ENCODE measurements around the gene PGAP2.
A peak's percentile ranks its signal among the peaks of the same experiment; 100 is the strongest.

PGAP2 gene

GRCh38 chr11:3832816-3833215, 24.5 kb downstream of the PGAP2 start:
- no peak for DNase-seq (ENCODE audit: low read depth)

- DNase-seq (ENCODE audit: low read depth): no peak
These were observed 25.1 kb downstream of the PGAP2 start for GRCh38 chr11:3833449-3833848.

- no peak for DNase-seq (ENCODE audit: low read depth)
These were observed 25.9 kb downstream of the PGAP2 start for GRCh38 chr11:3834349-3834663.

- no peak for DNase-seq (ENCODE audit: low read depth)
These were observed 26.5 kb downstream of the PGAP2 start for GRCh38 chr11:3834664-3835461.

- DNase-seq (ENCODE audit: low read depth): no peak
These were observed 27.4 kb downstream of the PGAP2 start for GRCh38 chr11:3835751-3836150.

DNA sequence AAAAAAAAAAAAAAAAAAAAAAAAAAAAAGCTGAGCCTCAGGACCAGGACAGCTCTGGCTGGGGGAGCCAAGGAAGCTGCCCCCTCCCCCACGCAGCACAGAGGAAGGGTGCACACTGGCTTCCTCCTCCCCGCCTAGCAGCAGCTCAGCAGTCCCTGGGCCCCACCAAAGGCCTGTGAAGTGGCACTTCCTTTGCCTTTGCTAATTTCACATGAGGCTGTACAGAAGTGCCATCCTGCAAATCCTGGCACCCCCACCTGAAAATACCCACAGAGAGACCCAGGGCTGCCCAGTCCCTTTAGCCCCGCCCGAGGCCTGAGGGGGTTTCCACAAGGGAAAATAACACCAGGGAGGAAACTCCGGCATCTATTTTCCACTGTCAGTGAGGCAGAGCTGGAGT, 28.5 kb downstream of the PGAP2 start:
- no peak for DNase-seq (ENCODE audit: low read depth)

DNA sequence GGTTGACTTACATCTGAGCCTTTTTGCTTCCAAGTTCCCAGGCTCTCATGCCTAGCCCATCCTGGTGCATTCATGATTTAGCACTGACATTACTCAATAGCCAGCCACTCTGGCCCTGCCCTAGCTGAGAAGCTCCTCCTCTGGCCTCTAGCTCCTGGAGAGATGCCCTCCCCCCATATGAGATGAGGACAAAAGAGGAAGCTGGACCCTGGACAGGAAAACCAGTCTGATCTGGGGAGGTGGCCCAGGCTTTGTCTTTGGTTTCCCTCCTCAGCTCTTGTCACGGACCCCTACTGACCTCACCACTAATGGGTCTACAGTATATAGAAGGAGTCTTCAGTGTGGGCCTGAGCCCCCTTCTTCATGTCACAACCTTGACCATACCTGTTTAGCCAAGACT, 29.4 kb downstream of the PGAP2 start:
- DNase-seq (ENCODE audit: low read depth): no peak

DNA sequence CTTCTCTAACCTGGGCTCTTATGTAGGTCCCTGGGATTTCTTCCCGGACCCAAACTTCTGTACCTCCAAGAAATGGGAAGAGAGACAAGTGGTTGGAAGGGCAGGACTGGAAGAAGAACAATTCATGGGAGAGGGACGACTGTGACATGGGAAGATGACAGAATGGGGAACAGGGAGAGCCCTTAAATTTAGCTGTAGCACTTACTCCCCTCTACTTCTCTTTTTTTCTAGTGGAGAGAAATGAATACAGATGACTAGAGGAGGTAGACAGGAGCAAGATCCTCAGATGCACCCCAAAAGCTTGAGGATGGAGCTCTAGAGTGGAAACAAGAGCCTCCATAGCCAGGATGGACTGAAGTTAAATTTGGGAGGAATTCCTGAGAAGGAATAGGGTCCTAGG, 30.1 kb downstream of the PGAP2 start:
- no peak for DNase-seq (ENCODE audit: low read depth)

DNA sequence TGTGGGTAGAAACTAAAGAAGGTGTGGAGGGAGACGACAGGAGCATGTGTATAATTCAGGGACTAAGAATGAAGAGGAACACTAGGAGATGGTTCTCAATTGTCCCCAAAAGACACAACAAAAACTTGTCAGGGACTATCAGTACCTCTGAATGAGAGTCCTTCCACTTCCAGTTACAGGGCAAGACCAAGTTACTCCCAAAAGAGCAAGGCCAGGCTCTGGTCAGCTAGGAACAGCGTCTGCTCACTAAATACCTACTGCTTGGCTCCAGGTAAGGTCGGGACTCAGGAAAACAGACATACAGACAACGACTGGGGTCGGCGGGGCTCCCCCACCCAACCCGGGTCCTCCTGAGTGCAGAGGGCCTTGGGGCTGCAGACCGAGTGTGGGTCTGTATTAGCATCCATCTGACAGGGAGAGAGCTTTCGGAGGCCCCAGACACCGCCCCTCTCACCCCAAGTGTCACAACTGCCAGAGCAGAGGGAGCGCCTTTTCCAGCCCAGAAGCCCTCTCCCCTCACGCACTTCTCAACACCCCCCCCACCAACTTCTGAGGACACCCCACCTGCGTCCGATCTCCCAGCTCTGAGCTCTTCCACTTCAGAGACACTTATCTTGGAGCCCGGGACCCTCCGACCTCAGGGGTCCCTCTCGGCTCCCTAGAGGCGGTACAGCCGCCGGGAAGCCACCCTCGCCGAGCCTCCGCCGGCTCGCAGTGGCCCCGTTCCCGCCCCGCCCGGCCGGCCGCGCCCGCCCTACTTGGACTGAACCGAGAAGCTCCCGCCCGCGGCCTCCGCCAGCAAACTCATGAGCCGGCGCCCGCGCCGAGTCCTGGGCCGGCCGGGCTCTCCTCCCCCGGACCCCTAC, 31.9 kb downstream of the PGAP2 start:
- no peak for DNase-seq (ENCODE audit: low read depth)

DNA sequence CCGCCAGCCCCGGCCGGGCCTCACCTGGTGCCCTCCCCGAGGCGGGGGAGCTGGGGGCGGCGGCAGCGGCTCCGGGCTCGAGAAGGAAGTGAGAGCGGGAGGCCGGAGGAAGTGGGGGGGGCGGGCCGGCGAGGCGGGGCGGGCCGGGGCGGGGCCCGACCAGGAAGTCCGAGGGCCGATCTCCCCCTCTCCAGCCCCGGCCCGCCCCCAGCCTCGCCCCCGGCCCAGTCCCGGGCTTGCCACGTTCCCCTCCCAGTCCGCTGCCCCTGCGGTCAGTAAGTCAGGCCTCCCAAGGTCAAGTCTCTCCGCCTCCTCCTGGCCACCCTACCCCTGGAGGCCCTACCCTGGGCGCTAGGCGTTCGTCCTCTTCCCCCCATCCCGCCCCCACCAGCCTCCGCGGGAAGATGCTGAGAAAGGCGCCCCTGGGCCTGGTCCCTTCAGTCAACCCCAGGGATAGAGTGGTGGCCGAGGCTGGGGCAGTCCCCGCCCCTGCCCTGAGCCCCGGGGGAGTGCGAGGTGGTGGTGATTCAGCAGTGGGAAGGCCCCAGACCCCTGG, 32.6 kb downstream of the PGAP2 start, which contains the start of gene RHOG:
TSS of gene RHOG (minus strand) at position 90 of the 556 bp plus-strand sequence. CDS start 12,821 bp downstream, outside the sequence.
- DNase-seq (ENCODE audit: low read depth): peak; percentile 82

DNA sequence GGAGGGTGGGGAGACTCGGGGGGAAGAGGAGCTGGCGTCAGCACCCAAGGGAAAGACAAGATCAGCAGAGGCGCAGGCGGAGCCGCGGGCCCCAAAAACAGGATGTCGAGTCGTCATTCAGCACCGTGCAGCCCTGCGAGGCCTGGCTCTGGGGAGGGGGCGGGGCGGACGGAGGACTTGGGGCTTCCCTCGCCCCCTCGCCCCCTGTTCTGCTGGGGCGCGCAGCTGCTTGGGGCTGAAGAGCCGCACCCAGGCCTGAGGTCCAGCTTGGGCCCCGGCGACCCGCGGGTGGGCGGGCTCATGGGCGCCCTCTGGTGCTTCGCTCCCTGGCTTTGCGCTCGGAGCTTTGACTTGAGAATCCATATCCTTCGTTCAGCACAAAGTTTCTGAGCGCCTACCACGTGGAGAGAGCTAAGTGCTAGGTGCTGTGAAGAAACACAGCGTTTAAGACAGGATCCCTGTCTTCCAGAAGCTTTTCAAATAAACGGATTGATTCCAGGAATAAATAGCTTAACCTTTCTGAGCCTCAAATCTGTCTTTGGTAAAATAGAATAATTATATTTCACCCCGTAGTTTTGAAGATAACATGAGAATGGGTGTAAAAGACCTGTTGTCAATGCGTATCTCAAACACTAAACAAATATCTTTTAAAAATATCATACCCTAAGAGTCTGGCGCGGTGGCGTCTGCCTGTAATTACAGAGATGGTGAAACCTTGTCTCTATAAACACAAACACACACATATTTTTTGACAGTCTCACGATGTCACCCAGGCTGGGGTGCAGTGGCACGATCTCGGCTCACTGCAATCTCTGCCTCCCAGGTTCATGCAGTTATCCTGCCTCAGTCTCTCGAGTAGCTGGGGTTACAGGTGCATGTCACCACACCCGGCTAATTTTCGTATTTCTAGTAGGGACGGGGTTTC, 33.3 kb downstream of the PGAP2 start:
- no peak for DNase-seq (ENCODE audit: low read depth)

DNA sequence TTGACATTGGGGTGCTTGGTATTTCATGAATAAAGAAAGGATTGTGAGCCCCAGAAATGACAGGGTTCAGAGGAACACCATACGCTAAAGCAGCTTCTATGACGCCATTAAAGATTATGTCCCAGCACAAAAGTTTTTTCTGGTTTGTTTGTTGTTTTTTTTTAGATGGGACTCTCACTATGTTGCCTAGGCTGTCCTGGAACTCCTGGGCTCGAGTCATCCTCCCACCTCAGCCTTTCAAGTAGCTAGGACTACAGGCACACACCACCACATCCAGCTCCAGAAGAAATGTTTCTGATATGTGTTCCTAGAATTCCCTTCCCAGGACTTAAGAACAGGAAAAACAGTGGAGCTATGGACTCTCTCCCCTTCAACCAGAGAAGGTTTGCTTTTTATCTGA, 35.0 kb downstream of the PGAP2 start:
- DNase-seq (ENCODE audit: low read depth): no peak

DNA sequence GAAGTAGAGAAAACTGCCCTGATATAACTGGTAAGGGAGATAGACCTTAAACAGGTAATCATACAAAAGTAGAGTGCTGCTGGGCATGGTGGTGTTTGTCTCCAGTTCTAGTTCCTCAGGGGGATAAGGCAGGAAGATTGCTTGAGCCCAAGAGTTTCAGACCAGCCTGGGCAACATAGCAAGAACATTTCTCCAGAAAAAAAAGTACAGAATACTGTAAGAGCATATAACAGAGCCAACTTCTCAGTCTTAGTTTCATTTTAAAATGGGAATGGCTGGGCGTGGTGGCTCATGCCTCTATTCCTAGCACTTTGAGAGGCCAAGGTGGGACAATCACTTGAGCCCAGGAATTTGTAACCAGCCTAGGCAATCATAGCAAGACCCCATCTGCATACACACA, 36.9 kb downstream of the PGAP2 start:
- no peak for DNase-seq (ENCODE audit: low read depth)

- DNase-seq (ENCODE audit: low read depth): no peak
These were observed 37.3 kb downstream of the PGAP2 start for GRCh38 chr11:3845670-3846069.

DNA sequence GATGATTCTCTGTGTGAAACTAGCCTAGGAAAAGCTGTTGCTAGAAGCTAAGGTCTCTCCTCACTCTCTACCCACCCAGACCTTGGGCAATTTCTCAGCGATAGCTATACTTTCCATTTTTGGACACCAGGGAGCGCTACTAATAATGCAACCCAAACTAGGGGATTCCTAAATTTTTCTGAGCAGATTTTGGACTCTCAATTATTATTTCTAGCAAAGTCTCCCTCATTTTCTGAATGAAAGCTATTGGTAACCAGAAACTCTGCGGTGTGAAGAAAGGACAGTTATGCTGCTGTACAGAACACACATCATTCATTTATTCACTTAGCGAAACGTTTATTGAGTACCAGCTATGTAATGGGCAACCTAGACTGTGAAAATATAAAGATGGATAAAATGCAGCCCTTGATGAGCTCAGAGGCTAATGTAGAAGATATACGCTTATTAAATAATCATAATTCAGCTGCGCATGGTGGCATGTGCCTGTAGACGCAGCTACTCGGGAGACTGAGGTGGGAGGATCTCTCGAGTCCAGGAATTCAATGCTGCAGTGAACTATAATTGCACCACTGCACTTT, 41.0 kb downstream of the PGAP2 start:
- DNase-seq (ENCODE audit: low read depth): no peak

- no peak for DNase-seq (ENCODE audit: low read depth)
These were observed 45.1 kb downstream of the PGAP2 start for GRCh38 chr11:3853545-3853842.

GRCh38 chr11:3853899-3854659, 45.7 kb downstream of the PGAP2 start:
- DNase-seq (ENCODE audit: low read depth): no peak

DNA sequence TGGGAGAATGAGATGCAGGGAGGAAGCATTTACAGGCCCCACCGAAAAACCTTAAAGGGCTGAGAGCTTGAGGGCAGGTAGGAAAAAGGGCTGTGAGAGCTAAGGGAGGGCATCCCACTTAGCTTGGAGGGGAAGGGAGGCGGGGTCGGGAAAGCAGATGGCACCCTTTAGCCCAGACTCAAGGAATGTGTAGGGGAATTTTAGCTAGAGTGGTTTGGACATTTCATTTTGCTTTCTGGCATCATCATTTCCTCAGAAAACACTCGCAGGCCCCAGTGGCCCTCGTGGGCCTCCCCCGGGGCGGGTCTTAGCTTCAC, 46.3 kb downstream of the PGAP2 start:
- no peak for DNase-seq (ENCODE audit: low read depth)

- peak; percentile 96 for DNase-seq (ENCODE audit: low read depth)
These were observed 46.8 kb downstream of the PGAP2 start, which contains the start of gene STIM1 for GRCh38 chr11:3854977-3855807. STIM1 (plus strand) TSS chr11:3855664; CDS start chr11:3856271, 607 bp downstream.

- DNase-seq (ENCODE audit: low read depth): no peak
These were observed 47.6 kb downstream of the PGAP2 start for GRCh38 chr11:3855808-3856491.
